ENCODE measurements around the gene PRM1.

PRM1 gene

DNA sequence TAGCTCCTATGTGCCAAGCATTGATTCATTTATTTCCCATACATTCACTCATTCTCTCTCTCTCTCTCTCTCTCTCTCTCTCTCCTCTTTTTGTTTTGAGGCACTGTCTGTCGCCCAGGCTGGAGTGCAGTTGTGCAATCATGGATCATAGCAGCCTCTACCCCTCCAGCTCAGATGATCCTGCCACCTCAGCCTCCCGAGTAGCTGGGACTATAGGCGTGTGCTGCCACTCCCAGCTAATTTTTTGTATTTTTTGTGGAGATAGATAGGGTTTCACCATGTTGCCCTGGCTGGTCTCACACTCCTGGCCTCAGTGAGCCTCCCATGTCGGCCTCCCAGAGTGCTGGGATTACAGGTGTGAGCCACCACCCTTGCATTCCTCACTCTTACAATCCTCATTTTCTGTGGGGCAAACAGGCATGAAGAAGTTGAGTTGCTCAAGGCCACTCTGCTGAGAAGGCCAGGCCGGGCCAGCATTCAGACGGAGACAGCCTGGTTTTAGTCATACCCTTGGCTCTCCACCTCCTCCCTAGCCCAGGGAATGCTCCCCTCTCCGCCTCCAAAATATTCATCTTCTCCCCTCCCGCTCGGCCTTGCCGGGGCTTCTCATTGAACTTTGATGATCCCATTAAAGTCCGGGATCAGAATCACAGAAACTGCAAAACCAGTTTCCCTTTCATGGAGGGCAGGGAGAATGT lies 4.1 kb downstream of the PRM1 start:
- no peak for DNase-seq (ENCODE audit: low read depth)
- no peak overlapping the region for H3K4me3 ChIP-seq (ENCODE audit: low read depth, low read length)
- TF ChIP-seq, protein P1, sequence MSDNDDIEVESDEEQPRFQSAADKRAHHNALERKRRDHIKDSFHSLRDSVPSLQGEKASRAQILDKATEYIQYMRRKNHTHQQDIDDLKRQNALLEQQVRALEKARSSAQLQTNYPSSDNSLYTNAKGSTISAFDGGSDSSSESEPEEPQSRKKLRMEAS (IDR thresholded peaks at IDR 0.05; ENCODE audit: low read depth, low read length), result no peak
- TF ChIP-seq POLR2A (IDR thresholded peaks at IDR 0.05; ENCODE audit: extremely low read depth, insufficient read length) (no peak), MYC (IDR thresholded peaks at IDR 0.05; ENCODE audit: low read depth, low read length) (no peak)
- TF ChIP-seq, protein P2, sequence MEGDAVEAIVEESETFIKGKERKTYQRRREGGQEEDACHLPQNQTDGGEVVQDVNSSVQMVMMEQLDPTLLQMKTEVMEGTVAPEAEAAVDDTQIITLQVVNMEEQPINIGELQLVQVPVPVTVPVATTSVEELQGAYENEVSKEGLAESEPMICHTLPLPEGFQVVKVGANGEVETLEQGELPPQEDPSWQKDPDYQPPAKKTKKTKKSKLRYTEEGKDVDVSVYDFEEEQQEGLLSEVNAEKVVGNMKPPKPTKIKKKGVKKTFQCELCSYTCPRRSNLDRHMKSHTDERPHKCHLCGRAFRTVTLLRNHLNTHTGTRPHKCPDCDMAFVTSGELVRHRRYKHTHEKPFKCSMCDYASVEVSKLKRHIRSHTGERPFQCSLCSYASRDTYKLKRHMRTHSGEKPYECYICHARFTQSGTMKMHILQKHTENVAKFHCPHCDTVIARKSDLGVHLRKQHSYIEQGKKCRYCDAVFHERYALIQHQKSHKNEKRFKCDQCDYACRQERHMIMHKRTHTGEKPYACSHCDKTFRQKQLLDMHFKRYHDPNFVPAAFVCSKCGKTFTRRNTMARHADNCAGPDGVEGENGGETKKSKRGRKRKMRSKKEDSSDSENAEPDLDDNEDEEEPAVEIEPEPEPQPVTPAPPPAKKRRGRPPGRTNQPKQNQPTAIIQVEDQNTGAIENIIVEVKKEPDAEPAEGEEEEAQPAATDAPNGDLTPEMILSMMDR (IDR thresholded peaks at IDR 0.05; ENCODE audit: low read depth, low read length), result no peak

DNA sequence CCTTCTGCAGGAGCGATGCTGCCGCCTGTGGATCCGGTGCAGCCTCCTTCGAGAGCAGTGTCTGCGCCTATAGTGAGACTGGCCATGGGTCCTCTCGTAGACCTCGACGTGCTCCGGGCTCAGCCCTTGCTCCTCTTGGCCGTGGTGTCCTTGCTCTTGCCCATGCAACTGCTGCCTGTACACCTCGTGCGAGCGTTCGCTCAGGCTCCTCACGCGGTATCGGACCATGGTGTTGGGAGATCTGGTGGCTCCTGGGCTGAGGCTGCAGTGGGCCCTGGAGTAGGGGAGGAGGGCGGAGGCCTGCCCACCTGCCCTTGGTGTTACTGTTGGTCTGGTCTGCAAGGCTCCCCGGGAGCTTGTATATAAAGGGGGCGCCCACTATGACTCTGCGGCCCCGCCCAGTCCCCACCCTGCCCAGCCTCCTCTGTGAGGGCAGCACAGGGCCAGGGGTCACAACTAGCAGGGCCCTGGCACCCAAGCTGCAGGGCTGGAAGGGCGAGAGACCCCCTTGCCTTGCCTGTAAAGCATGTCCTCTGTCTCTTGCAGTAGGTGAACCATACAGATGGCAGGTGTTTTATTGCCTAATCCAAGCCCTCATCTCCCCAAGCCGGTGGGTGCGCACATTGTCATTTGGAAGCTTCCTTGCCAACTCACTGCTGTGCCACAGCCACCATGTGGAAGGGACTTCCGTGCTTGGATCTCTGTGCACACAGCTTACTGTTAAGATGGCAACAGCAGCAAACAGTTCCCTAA lies 4.8 kb downstream of the PRM1 start, which contains the start of gene PRM2:
PRM2 (minus strand) TSS at position 338 of the 753 bp plus-strand sequence; CDS start at position 228, 110 bp downstream.
- TF ChIP-seq, protein P1 (IDR thresholded peaks at IDR 0.05; ENCODE audit: low read depth, low read length), result no peak
- TF ChIP-seq POLR2A (IDR thresholded peaks at IDR 0.05; ENCODE audit: extremely low read depth, insufficient read length), result no peak
- TF ChIP-seq, protein P2 (IDR thresholded peaks at IDR 0.05; ENCODE audit: low read depth, low read length), result no peak
- no peak for TF ChIP-seq MYC (IDR thresholded peaks at IDR 0.05; ENCODE audit: low read depth, low read length)

DNA sequence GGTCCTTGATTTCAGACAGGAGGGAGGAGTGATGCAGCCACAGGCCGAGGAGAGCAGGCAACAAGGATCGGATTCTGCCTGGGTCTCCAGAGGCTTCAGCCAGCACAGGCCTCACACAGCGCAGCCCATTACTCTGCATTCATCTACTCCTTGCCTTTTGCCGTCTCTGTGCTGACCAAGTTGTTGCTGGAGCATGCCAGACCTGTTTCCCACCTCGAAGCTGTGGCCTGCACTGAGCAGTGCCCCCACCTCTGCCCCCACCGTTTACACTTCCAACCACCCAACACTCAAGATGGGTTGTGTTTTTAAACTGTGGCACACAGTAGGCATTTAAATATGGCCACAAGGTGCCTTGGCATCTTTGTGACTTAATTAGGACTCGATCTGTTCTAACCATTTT lies 6.2 kb downstream of the PRM1 start:
- no peak for DNase-seq (ENCODE audit: low read depth)
- TF ChIP-seq, protein P1 (IDR thresholded peaks at IDR 0.05; ENCODE audit: low read depth, low read length), result no peak
- TF ChIP-seq POLR2A (IDR thresholded peaks at IDR 0.05; ENCODE audit: extremely low read depth, insufficient read length), result no peak
- H3K4me3 ChIP-seq (ENCODE audit: low read depth, low read length), result no peak overlapping the region

More for the DNA sequence above, 4.8 kb downstream of the PRM1 start, which contains the start of gene PRM2:
- H3K4me3 ChIP-seq (ENCODE audit: low read depth, low read length), result no peak within 1 kb of the TSS
- no peak for DNase-seq (ENCODE audit: low read depth)

DNA sequence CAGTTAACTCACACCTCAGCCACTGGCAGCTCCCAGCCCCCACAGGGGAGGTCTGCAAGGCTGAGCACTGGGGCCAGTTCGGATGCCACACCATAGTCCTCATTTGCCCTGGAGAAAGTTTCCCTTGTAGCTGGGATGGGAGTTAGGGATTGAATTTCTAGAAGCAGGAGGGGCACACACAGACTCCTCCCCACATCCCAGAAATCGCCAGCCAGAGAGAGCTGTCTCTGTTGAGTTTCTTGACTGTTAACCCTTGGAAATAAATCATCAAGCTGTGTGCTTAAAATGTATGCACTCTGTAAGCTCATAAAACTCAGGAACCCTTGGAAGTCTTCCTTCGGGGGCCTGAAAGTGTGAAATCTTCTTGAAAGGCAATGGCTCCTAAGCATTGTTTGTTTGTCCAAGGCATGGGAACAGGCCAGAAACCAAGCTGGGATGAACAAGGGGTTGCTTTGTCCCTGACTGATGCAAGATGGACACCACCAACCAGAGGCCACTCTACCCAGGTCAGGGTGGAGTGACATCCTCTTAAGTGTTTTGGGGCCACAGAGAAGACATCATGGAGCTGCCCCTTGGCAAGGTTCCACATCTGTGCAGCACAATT lies 7.3 kb downstream of the PRM1 start:
- TF ChIP-seq POLR2A (IDR thresholded peaks at IDR 0.05; ENCODE audit: extremely low read depth, insufficient read length) (no peak), MYC (IDR thresholded peaks at IDR 0.05; ENCODE audit: low read depth, low read length) (no peak)
- TF ChIP-seq, protein P1 (IDR thresholded peaks at IDR 0.05; ENCODE audit: low read depth, low read length), result no peak
- TF ChIP-seq, protein P2 (IDR thresholded peaks at IDR 0.05; ENCODE audit: low read depth, low read length), result no peak
- no peak overlapping the region for H3K4me3 ChIP-seq (ENCODE audit: low read depth, low read length)
- no peak for DNase-seq (ENCODE audit: low read depth)

DNA sequence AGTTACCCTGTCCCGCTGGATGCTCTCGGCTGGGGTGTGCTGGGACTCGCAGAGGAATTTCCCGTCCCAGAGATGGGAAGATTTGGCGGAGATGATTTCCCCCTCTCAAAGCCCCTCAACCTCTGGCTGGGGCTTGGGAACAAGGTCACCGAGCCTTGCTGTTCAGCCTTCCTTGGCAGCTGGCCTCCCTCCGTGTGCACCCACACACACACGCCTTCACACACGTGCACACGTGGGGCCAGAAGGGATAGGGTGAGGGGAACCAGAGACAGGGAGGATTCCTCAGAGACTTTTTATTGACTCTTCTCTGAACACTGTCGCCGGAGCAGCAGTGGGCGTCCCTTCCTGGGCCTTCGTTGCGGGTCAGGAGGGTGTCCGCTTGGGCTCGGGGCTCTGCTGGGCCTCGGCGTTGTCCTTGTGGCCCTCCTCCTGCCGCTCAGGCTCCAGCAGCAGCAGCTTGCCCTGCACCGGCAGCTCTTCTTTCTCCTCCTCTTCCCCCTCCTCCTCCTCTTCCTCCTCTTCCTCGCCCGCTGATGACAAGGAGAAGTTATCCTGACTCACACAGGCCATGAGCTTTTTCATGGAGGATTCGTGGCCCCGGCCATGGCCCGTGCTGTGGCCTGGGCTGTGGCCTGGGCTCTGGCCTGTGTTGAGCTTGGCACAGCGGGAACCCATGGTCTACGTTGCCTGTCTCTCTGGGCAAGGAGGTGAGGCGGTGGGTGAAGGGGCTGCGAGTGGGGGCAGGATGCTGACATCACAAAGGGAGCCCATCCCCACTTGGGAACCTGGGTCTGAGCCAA lies 8.0 kb downstream of the PRM1 start, which contains the start of gene PRM3:
PRM3 (minus strand) TSS at position 709 of the 800 bp plus-strand sequence; CDS start at position 675, 34 bp downstream.
- TF ChIP-seq, protein P2 (IDR thresholded peaks at IDR 0.05; ENCODE audit: low read depth, low read length), result no peak
- TF ChIP-seq POLR2A (IDR thresholded peaks at IDR 0.05; ENCODE audit: extremely low read depth, insufficient read length) (no peak), MYC (IDR thresholded peaks at IDR 0.05; ENCODE audit: low read depth, low read length) (no peak)
- TF ChIP-seq, protein P1 (IDR thresholded peaks at IDR 0.05; ENCODE audit: low read depth, low read length), result no peak
- no peak within 1 kb of the TSS for H3K4me3 ChIP-seq (ENCODE audit: low read depth, low read length)
- no peak for DNase-seq (ENCODE audit: low read depth)
